T-helper 2 cell (primary cell): Measurements from ENCODE around the gene PTPN3.

ENCODE experiments used
- DNase-seq, 5 experiments: peaks; one replicate each; pipeline versions ENCODE4 v3.0.0 to v3.0.0-alpha.2; 2012 to 2022

Gene PTPN3

DNA sequence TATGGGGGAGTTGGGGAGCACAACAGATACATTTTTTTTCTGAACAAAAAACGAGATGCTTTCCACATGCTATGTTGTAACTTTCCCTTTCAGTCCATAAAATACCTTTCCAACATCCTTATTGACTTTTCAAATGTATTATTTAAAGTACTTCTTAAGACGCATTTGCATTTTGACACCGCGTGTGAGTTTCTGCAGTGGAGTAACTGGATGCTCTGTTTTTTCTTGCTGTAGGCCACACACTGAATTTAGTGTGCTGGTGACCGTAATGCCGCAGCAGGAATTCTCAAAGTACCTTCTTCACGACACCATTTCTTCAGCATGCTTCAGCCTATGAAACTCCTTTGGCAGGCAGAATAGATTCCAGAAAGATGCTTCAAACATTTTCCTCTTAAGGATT is 163.0 kb downstream of the PTPN3 start:
- DNase-seq, result no peak

GRCh38 chr9:109331353-109331752 is 166.8 kb downstream of the PTPN3 start:
- DNase-seq, result no peak

- no peak for DNase-seq
These were observed 168.4 kb downstream of the PTPN3 start for GRCh38 chr9:109329638-109330258.

- DNase-seq, result no peak
These were observed 169.0 kb downstream of the PTPN3 start for GRCh38 chr9:109328978-109329637.
